Left cardiac atrium (tissue), 4 donors: Measurements from ENCODE around the gene B9D1. TPM values are rescaled to one million over a fixed set of nuclear protein-coding genes. Genes with fewer than 3 reads are reported as not detected.
"Not testable (repeated sequence)": the region's sequence is repeated elsewhere in the genome, so short reads cannot be mapped to it uniquely, and the experiment has no call there.

Experiments
- ATAC-seq, 2 donors: fragments of 200-7000 bp; cut with Tn5 transposase; one replicate each; pipeline ENCODE4 v1.9.1; 2020; ENCODE audit warnings: mild to moderate bottlenecking in 2 of 2, moderate library complexity in 2 of 2
- DNase-seq: peaks from one replicate; pipeline ENCODE4 v3.0.0-alpha.2; 2020
- intact Hi-C, 2 donors: fragments of 100-400 bp; cut with DNase I; formaldehyde crosslinking; loops; one replicate each; pipeline versions ENCODE4 v1.14.1 to v1.15.1; 2022 to 2023
- total RNA-seq, 2 donors: library from RNA; stranded (reverse); fragmentation: NEBNext Ultra II Directional; extraction: Animal tissue kit (Norgen Biotek cat#: 25700); gene quantifications; one replicate each; pipeline ENCODE4 v1.2.1, GENCODE V29; 2021
- donor health status: DM: no; HTN: yes; CAD: no.
- donor health status: DM: no; HTN: yes; CAD: no; lungs with severe emphysema.
- donor health status: DM: yes; HTN: yes; CAD: no.
- donor health status: Dilated cardiomyopathy.

The B9D1 gene
- total RNA-seq, 2 donors from 2014 or later, result 7.3 to 8.4 TPM

GRCh38 chr17:19364699-19365498 is 2.4 kb upstream of the B9D1 start:
- ATAC-seq, result no peak
- peak; percentile 20 for DNase-seq
- intact Hi-C loops, result loop anchor here (5.0 to 10.0 kb wide), 3 partner anchors 82 to 400 kb away; no protein-coding TSS in a partner anchor

DNA sequence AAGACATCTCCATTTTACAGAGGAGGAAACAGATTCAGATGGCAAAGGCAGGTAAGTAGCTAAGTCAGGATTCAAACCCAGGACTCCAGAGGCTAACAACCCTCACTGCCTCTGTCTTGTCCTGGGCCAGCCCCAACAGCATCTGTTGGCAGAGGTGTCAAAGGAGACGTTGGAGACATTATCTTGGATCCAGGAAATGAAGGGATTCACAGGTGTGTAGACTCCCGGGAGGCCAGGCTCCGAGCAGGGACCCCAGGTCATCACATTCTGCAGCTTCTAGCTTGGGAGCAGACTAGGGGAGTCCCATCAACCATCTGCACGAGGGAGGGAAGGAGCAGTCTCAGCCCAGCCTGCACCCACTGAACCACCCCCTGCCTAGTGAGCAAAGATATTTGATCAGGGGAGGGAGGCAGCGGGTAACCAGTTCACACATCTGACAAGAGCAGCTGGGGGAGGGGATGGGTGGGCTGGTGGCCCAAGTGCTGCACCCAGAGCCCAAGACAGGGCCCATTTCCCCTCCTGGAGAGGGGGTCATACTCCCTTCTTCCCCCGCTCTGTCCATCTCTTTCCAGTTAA is 1.0 kb upstream of the B9D1 start:
- intact Hi-C loops, result loop anchor here (1.0 to 10.0 kb wide), 4 partner anchors 84 to 401 kb away; no protein-coding TSS in a partner anchor
- ATAC-seq (no peak), DNase-seq (peak; percentile 14)

GRCh38 chr17:19363114-19363438 is 553 bp upstream of the B9D1 start:
- ATAC-seq (no peak), DNase-seq (no peak)
- intact Hi-C loops, result loop anchor here (1.0 to 10.0 kb wide), 4 partner anchors 84 to 402 kb away; no protein-coding TSS in a partner anchor

GRCh38 chr17:19361944-19362276 is 613 bp downstream of the B9D1 start:
- ATAC-seq, result no peak
- intact Hi-C loops, result loop anchor here (1.0 to 10.0 kb wide), 4 partner anchors 15 to 403 kb away; no protein-coding TSS in a partner anchor

DNA sequence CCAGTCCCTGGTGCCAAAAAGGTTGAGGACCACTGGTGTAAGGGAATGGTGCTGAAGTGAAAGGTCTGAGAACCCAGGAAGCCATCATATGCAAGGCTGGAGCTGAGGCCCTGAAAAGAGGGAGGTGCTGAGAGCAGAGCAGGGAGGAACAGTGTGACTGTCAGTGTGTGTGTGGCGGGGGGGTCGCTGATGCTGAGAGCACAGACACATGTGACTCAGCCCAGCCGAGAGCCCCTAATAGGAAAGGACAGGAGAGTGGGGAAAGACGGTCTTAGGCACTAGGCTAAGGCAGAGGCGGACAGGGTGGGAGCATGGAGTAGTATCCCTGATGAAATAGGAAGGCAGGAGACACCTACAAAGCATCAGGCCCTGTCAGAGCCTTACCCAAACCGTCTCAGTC is 1.2 kb downstream of the B9D1 start:
- ATAC-seq (no peak), DNase-seq (peak; percentile 26)
- intact Hi-C loops, result loop anchor here (5.0 to 10.0 kb wide), 3 partner anchors 86 to 403 kb away; no protein-coding TSS in a partner anchor

More at GRCh38 chr17:19361944-19362276, 613 bp downstream of the B9D1 start:
- DNase-seq, result no peak

DNA sequence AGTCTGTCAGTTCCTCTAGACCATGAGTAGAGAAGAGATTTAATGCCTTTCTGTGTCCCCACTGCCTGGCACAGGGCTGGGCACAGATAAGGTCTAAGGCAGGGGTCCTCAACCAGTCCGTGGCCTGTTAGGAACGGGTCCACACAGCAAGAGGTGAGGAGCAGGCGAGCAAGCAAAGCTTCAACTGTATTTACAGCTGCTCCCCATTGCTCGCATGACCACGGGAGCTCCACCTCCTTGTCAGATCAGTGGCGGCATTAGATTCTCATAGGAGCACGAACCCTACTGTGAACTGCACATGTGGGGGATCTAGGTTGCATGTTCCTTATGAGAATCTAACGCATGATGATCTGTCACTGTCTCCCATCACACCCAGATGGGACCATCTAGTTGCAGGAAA is 1.8 kb downstream of the B9D1 start:
- intact Hi-C loops, result loop anchor here (5.0 to 10.0 kb wide), 3 partner anchors 87 to 404 kb away; no protein-coding TSS in a partner anchor
- no peak for DNase-seq
- ATAC-seq, result no peak

GRCh38 chr17:19359856-19360255 is 2.7 kb downstream of the B9D1 start:
- intact Hi-C loops, result loop anchor here (5.0 to 10.0 kb wide), 3 partner anchors 87 to 405 kb away; no protein-coding TSS in a partner anchor
- DNase-seq, result no peak
- ATAC-seq, result no peak

- DNase-seq (no peak), ATAC-seq (no peak)
- intact Hi-C loops, result no loop called here
Measured at GRCh38 chr17:19359151-19359550, 3.4 kb downstream of the B9D1 start.

DNA sequence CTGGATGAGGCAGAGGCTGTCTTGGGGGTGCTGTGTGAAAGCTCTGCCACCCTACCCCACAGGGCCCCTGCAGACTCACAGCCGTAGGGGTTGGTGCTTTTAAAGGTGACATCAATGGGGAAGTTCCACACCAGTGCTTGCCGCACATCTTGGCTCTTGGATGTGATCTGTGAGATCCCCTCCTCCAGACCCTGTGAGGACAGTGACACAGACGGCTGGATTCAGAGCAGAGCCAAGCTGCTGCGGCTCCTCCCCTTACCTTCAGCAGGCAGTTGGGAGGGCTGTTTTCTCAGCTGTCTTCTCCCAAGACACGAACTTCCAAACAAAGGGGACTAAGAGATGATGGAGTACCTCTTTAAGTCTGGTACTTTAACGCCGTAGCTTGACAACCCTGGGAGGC is 4.8 kb downstream of the B9D1 start:
- ATAC-seq (no peak), DNase-seq (no peak)
- intact Hi-C loops, result no loop called here

DNA sequence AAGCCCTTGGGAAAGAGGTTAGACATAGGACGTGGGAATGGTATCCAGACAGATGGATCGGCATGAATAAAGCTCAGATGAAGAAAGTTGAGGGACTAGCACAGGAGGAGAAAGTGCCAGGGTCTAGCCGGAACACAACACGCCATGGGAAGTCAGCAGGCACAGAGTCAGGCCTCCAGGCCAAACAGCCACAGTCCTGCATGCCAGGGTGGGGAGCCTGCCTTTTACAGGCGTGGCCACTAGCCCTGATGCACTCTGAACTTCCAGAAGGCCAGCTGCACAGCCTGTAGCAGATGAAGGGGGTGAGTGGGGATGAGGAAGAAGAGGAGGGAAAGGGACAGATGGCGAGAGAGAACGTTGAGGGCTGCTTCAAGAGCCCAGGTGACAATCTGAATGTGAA is 5.2 kb downstream of the B9D1 start:
- no peak for DNase-seq
- intact Hi-C loops, result no loop called here
- ATAC-seq, result no peak

DNA sequence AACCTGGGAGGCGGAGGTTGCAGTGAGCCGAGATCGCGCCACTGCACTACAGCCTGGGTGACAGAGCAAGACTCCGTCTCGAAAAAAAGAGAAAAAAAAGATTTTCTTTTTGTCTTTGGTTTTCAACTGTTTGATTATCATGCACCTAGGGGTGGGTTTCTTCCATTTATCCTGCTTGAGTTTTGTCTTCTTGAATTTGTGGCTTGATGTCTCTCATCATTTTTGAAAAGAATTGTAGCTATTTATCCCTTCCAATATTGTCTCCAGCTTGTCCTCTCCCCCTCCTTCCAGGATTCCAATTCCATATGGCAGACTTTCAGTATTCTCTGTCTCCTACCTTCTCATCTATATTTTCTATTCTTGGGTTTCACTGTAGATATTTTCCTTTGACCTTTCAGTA is 7.8 kb downstream of the B9D1 start:
- ATAC-seq, result no peak
- no peak for DNase-seq

DNA sequence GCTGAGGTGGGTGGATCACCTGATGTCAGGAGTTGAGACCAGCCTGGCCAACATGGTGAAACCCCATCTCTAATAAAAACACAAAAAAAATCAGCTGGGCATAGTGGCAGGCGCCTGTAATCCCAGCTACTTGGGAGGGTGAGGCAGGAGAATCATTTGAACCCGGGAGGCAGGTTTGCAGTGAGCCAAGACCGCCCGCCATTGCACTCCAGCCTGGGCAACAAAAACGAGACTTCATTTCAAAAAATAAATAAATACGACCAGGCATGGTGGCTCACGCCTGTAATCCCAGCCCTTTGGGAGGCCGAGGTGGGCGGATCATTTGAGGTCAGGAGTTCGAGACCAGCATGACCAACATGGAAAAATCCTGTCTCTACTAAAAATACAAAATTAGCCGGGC is 9.1 kb downstream of the B9D1 start:
- DNase-seq, intact Hi-C loops, ATAC-seq: not testable (repeated sequence)

More for the DNA sequence above, 7.8 kb downstream of the B9D1 start:
- intact Hi-C loops, result no loop called here

DNA sequence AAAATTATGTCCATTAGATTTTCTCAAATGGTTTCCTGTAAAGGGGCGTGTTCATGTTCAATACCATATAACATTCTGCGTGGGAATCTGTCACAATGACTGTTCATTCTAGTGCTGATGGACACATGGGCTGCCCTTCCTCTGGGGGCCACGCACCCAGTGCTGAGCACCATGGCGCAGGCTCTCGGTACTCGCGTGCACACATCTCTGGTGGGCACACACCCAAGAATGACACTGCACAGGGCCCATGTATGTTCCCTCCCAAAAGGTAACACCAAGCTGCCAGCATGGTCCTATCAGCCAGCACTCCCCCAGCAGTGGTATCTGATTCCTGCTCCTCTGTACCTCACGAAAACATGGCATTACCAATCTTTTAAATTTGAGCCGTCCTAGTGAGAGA is 13.7 kb downstream of the B9D1 start:
- ATAC-seq (no peak), DNase-seq (no peak)

DNA sequence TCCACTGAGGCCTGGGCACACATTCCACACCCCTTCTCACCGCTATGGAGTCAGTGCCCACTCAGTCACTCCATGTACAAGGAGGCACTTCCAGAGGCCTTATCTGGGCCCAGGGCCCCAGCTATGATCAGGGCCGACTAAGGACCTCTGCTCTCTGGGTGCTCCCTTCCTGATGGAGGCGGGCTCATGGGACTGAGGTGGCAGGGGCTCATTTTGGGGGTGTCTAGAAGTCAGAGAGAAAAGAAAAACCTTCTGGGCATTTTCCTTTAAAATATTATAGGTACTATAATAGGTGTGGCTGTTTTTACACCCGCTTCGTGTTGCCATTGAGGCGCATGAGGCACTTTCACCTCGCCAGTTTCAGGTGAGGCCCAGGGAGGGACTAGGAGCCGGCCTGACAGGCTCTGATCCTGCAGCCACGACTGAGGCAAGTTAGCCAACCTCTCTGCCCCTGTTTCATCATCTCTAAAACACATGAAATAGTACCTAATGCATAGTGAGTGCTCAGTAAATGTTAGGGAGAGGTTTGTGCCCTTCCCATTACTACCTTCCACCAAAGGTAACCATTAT is 14.4 kb downstream of the B9D1 start:
- no peak for ATAC-seq
- DNase-seq, result no peak
- intact Hi-C loops, result no loop called here

More for the DNA sequence above, 13.7 kb downstream of the B9D1 start:
- intact Hi-C loops, result no loop called here

GRCh38 chr17:19347323-19348080 is 15.0 kb downstream of the B9D1 start:
- DNase-seq (no peak), ATAC-seq (peak in 1 of 2 donors; percentile 2)
- intact Hi-C loops, result no loop called here

- intact Hi-C loops, result no loop called here
- ATAC-seq (peak; percentile 51 to 79), DNase-seq (peak; percentile 85)
Measured at GRCh38 chr17:19346351-19347255, 15.9 kb downstream of the B9D1 start.

GRCh38 chr17:19345486-19346350 is 16.8 kb downstream of the B9D1 start:
- ATAC-seq, result no peak
- intact Hi-C loops, result no loop called here
- no peak for DNase-seq

DNA sequence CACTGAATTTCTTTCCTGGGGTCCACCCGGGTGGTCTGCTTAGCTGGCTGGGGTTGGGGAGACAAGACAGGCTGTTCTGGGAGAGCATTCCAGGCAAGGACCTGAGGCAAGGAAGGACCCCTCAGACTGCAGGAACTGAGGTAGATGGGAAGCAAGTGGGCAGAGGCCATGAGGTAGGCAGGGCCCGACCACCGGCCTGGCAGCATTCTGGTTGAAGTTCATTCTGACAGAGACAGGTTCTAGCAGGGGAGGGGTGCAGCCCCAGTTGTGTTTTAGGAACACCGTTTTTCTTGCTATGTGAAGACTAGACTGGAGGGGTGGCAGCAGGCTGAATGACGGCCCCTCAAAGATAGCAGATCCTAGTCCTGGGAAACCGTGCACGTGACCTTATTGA is 17.5 kb downstream of the B9D1 start:
- intact Hi-C loops, result no loop called here
- no peak for ATAC-seq

More for the DNA sequence above, 17.5 kb downstream of the B9D1 start:
- no peak for DNase-seq
